Chondrocyte (in vitro differentiated cells): ENCODE measurements around the gene MYO1B. TPM values are rescaled to one million over a fixed set of nuclear protein-coding genes. Genes with fewer than 3 reads are reported as not detected.

Experiments
- DNase-seq: peaks from one replicate; pipeline ENCODE4 v3.0.0; 2021; ENCODE audit warnings: mixed read lengths, low spot score
- H3K27ac Mint-ChIP-seq: one replicate; pipeline ENCODE4 v1.8.0; 2021; ENCODE audit warnings: mild to moderate bottlenecking, moderate library complexity, mixed read lengths; ENCODE audit not compliant: unreplicated experiment
- H3K27me3 Mint-ChIP-seq: 2 replicates; pipeline ENCODE4 v1.8.0; 2021; ENCODE audit warnings: low read depth, mixed read lengths
- H3K36me3 Mint-ChIP-seq: 2 replicates; pipeline ENCODE4 v1.8.0; 2021; ENCODE audit warnings: low read depth, mixed read lengths
- H3K4me1 Mint-ChIP-seq: 2 replicates; pipeline ENCODE4 v1.8.0; 2021; ENCODE audit warnings: low read depth, mild to moderate bottlenecking, mixed read lengths
- H3K4me3 Mint-ChIP-seq: one replicate; pipeline ENCODE4 v1.8.0; 2021; ENCODE audit warnings: mild to moderate bottlenecking, moderate library complexity, mixed read lengths; ENCODE audit not compliant: unreplicated experiment
- H3K9me3 Mint-ChIP-seq: 2 replicates; pipeline ENCODE4 v1.8.0; 2021; ENCODE audit warnings: low read depth, mixed read lengths
- total RNA-seq: library from RNA; stranded (reverse); gene quantifications from 3 replicates; pipeline ENCODE4 v1.2.1, GENCODE V29; 2021
- TF ChIP-seq, protein P1 (sequence below): fragments of 200-600 bp; sonication (generic); IDR thresholded peaks from 2 replicates; pipeline ENCODE4 v1.5.0; 2021; ENCODE audit warnings: antibody characterized with exemption, mild to moderate bottlenecking, moderate library complexity

Gene MYO1B
- total RNA-seq, 1 donor from 2014 or later: 114 TPM

GRCh38 chr2:191202209-191202721 is 42.9 kb upstream of the MYO1B start:
- H3K4me1 Mint-ChIP-seq: peaks cover 24% of the 10 kb centered on the region
- H3K27me3 Mint-ChIP-seq: no peaks in the 10 kb centered on the region
- no peak for DNase-seq
- TF ChIP-seq, protein P1, sequence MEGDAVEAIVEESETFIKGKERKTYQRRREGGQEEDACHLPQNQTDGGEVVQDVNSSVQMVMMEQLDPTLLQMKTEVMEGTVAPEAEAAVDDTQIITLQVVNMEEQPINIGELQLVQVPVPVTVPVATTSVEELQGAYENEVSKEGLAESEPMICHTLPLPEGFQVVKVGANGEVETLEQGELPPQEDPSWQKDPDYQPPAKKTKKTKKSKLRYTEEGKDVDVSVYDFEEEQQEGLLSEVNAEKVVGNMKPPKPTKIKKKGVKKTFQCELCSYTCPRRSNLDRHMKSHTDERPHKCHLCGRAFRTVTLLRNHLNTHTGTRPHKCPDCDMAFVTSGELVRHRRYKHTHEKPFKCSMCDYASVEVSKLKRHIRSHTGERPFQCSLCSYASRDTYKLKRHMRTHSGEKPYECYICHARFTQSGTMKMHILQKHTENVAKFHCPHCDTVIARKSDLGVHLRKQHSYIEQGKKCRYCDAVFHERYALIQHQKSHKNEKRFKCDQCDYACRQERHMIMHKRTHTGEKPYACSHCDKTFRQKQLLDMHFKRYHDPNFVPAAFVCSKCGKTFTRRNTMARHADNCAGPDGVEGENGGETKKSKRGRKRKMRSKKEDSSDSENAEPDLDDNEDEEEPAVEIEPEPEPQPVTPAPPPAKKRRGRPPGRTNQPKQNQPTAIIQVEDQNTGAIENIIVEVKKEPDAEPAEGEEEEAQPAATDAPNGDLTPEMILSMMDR: no peak
- H3K4me3 Mint-ChIP-seq: no peak overlapping the region
- peak overlapping the region; percentile 90 for H3K27ac Mint-ChIP-seq
- peaks cover 4% of the 10 kb centered on the region for H3K36me3 Mint-ChIP-seq
- peaks cover 13% of the 10 kb centered on the region for H3K9me3 Mint-ChIP-seq

DNA sequence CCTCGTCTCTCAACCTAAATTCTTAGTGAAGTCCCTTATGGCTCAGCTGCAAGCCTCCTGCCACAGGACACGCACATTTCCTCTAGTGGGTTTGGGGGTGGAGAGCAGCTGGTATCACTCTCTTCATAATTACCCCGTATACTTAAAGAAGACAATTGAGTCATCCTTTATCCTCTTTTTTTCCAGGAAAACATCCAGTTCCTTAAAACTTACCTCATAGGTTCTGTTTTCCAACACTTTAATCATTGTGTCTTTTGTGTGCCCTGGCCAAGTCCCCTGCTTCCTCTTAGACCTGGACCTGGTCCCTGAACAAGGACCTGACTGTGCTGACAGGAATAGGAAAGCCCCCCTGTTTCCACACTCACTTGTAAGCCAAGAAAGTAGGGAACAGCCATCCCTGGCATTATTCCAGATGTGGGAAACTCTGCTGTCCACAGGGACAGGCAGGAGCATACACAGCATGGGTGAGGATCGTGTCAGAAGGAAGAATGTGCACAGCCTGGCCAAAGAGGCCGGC is 42.3 kb upstream of the MYO1B start:
- TF ChIP-seq, protein P1: no peak
- Mint-ChIP-seq H3K27ac (peak overlapping the region; percentile 90), H3K4me3 (no peak overlapping the region), H3K36me3 (peaks cover 4% of the 10 kb centered on the region), H3K4me1 (peaks cover 24% of the 10 kb centered on the region), H3K27me3 (no peaks in the 10 kb centered on the region), H3K9me3 (peaks cover 13% of the 10 kb centered on the region)
- DNase-seq: no peak

- Mint-ChIP-seq H3K36me3 (peaks cover 4% of the 10 kb centered on the region), H3K9me3 (peaks cover 4% of the 10 kb centered on the region), H3K4me1 (peaks cover 32% of the 10 kb centered on the region), H3K27me3 (no peaks in the 10 kb centered on the region), H3K4me3 (no peak overlapping the region), H3K27ac (no peak overlapping the region)
- TF ChIP-seq, protein P1: no peak
- DNase-seq: no peak
Measured at GRCh38 chr2:191204433-191204832, 40.8 kb upstream of the MYO1B start.

GRCh38 chr2:191206613-191207471 is 38.4 kb upstream of the MYO1B start:
- H3K27ac Mint-ChIP-seq: no peak overlapping the region
- TF ChIP-seq, protein P1: no peak
- no peak for DNase-seq
- H3K36me3 Mint-ChIP-seq: peaks cover 6% of the 10 kb centered on the region
- H3K27me3 Mint-ChIP-seq: no peaks in the 10 kb centered on the region
- H3K4me1 Mint-ChIP-seq: peaks cover 34% of the 10 kb centered on the region
- peaks cover 12% of the 10 kb centered on the region for H3K9me3 Mint-ChIP-seq
- H3K4me3 Mint-ChIP-seq: no peak overlapping the region

DNA sequence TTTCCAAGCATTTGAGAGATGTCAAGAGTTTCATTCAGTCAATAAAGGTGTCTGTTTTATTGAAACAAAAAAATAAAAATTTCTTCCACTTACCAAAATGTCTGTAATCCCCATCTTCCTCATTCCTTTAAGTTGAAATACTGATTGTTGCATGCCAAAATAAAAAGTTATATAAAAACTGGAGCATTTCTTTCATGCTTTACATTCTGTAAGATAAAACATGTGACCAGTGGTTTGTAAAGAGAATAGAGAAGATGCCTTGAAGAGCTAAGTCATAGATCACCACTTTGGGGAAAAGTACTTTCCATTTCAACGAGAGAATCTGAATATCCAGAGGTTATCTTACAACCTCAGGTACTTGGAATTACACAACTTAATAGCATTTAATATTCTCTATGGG is 35.9 kb upstream of the MYO1B start:
- Mint-ChIP-seq H3K9me3 (peaks cover 23% of the 10 kb centered on the region), H3K27ac (peak overlapping the region; percentile 46), H3K4me1 (peaks cover 17% of the 10 kb centered on the region), H3K36me3 (peaks cover 12% of the 10 kb centered on the region), H3K27me3 (no peaks in the 10 kb centered on the region), H3K4me3 (no peak overlapping the region)
- DNase-seq: no peak
- TF ChIP-seq, protein P1: no peak
